ENCODE data around the gene IQGAP3. TPM values are rescaled to one million over a fixed set of nuclear protein-coding genes. Genes with fewer than 3 reads are reported as not detected.

IQGAP3 gene
- total and polyA plus RNA-seq, 2 of the 4 experiments (the other 2 are of a cell fraction) = 12.5 to 13.6 TPM

DNA sequence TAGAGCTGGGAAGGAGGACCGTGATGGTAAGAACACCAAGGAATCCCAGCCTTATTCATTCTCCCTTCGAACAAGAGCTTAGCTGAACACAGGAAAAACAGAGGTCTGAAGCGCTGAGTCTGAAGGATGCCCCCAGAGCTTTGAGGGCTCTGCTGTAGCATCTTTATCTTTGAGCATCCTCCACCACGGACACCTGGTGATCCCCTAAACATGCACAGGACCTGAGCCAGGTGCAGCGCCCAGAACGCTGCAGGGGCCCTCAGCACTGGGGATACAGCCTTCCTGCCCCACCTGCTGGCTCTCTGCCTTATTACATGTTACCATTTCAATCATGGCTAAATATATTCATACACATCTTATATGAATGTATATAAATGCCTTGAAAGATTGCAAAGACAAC is 36.6 kb upstream of the IQGAP3 start:
- no peaks in the 10 kb centered on the region for H3K4me1 ChIP-seq (ENCODE audit: control insufficient read depth, insufficient read depth, low read length)
- peaks cover 27% of the 10 kb centered on the region for H3K27me3 ChIP-seq (ENCODE audit: control insufficient read depth, insufficient read depth, low read length)
- WGBS, 2 experiments (ENCODE audit: extremely low coverage in 2 of 2, insufficient read length in 1 of 2) = 0% methylated on average over 1 of the region's 6 CpGs; no CpG with 5 or more reads in 1 of the 2 experiments
- no peak overlapping the region for H3K4me2 ChIP-seq (ENCODE audit: low read depth, low read length)
- TF ChIP-seq CEBPB (IDR thresholded peaks at IDR 0.05; ENCODE audit: low read depth, low read length) = no peak
- no peak for TF ChIP-seq RCOR1 (IDR thresholded peaks at IDR 0.05; ENCODE audit: insufficient replicate concordance, low read length)
- TF ChIP-seq, protein P1, sequence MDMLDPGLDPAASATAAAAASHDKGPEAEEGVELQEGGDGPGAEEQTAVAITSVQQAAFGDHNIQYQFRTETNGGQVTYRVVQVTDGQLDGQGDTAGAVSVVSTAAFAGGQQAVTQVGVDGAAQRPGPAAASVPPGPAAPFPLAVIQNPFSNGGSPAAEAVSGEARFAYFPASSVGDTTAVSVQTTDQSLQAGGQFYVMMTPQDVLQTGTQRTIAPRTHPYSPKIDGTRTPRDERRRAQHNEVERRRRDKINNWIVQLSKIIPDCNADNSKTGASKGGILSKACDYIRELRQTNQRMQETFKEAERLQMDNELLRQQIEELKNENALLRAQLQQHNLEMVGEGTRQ (IDR thresholded peaks at IDR 0.05; ENCODE audit: low read depth, low read length) = no peak
- no peak for TF ChIP-seq FOS (IDR thresholded peaks at IDR 0.05; ENCODE audit: low read depth, low read length)
- no peak for TF ChIP-seq RFX5 (IDR thresholded peaks at IDR 0.05; ENCODE audit: low read depth, low read length)
- TF ChIP-seq SMC3 (IDR thresholded peaks at IDR 0.05; ENCODE audit: low read depth, low read length) = peak; percentile 62; the same call in 1 of the 2 replicates
- no peak for TF ChIP-seq BHLHE40 (IDR thresholded peaks at IDR 0.05; ENCODE audit: low read depth, low read length)
- TF ChIP-seq, protein P2, sequence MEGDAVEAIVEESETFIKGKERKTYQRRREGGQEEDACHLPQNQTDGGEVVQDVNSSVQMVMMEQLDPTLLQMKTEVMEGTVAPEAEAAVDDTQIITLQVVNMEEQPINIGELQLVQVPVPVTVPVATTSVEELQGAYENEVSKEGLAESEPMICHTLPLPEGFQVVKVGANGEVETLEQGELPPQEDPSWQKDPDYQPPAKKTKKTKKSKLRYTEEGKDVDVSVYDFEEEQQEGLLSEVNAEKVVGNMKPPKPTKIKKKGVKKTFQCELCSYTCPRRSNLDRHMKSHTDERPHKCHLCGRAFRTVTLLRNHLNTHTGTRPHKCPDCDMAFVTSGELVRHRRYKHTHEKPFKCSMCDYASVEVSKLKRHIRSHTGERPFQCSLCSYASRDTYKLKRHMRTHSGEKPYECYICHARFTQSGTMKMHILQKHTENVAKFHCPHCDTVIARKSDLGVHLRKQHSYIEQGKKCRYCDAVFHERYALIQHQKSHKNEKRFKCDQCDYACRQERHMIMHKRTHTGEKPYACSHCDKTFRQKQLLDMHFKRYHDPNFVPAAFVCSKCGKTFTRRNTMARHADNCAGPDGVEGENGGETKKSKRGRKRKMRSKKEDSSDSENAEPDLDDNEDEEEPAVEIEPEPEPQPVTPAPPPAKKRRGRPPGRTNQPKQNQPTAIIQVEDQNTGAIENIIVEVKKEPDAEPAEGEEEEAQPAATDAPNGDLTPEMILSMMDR (conservative IDR thresholded peaks at IDR 0.05; ENCODE audit: low read depth, low read length) = peak; percentile 46
- peak; percentile 54 for TF ChIP-seq RAD21 (IDR thresholded peaks at IDR 0.05; ENCODE audit: low read length)
- TF ChIP-seq MAZ (IDR thresholded peaks at IDR 0.05; ENCODE audit: borderline replicate concordance, low read depth, low read length) = no peak
- TF ChIP-seq MXI1 (IDR thresholded peaks at IDR 0.05; ENCODE audit: borderline replicate concordance, low read depth, low read length) = no peak
- TF ChIP-seq POLR2A (IDR thresholded peaks at IDR 0.05; ENCODE audit: low read depth, low read length) = no peak
- TF ChIP-seq NFE2L2 (IDR thresholded peaks at IDR 0.05; ENCODE audit: low read depth, low read length) = no peak
- TF ChIP-seq CHD1 (IDR thresholded peaks at IDR 0.05; ENCODE audit: low read depth, low read length) = no peak
- TF ChIP-seq MAFK (IDR thresholded peaks at IDR 0.05; ENCODE audit: low read depth, low read length) = no peak
- TF ChIP-seq, protein P3, sequence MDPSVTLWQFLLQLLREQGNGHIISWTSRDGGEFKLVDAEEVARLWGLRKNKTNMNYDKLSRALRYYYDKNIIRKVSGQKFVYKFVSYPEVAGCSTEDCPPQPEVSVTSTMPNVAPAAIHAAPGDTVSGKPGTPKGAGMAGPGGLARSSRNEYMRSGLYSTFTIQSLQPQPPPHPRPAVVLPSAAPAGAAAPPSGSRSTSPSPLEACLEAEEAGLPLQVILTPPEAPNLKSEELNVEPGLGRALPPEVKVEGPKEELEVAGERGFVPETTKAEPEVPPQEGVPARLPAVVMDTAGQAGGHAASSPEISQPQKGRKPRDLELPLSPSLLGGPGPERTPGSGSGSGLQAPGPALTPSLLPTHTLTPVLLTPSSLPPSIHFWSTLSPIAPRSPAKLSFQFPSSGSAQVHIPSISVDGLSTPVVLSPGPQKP (IDR thresholded peaks at IDR 0.05; ENCODE audit: borderline replicate concordance, low read depth, low read length) = no peak
- dilution Hi-C loops (cut with HindIII; ENCODE audit: low sequenced_read_pairs, unreplicated experiment) = no loop called here
- no peaks in the 10 kb centered on the region for H3K9me1 ChIP-seq (ENCODE audit: insufficient read depth, low read length)
- no peak overlapping the region for H2BK120ac ChIP-seq (ENCODE audit: low read depth, low read length)
- H2BK5ac ChIP-seq (ENCODE audit: low read depth, low read length, poor library complexity, severe bottlenecking) = no peak overlapping the region
- no peak overlapping the region for H2BK15ac ChIP-seq (ENCODE audit: low read depth, low read length)
- H2AFZ ChIP-seq (replicated peaks; ENCODE audit: low read length, poor library complexity) = peak overlapping the region; percentile 64
- H3K18ac ChIP-seq (ENCODE audit: low read depth, low read length) = no peak overlapping the region
- ChIA-PET POLR2A (ENCODE audit: unreplicated experiment) (no interaction called here), CTCF (interaction anchor here (1.0 to 1.4 kb wide), 4 partner anchors 8 to 223 kb away, joined by 3 to 7 read pairs (median 4); partner anchors contain the start of gene NAXE)
- H4K8ac ChIP-seq (ENCODE audit: low read depth in 2 of 2, low read length in 2 of 2) = no peak overlapping the region
- H3K14ac ChIP-seq (replicated peaks; ENCODE audit: low read depth, low read length) = no peak overlapping the region
- H3K23ac ChIP-seq (ENCODE audit: low read depth, low read length) = no peak overlapping the region
- H3K9me3 ChIP-seq (ENCODE audit: control insufficient read depth, insufficient read depth, low read length) = no peaks in the 10 kb centered on the region
- no peak overlapping the region for H3K4ac ChIP-seq (ENCODE audit: low read depth, low read length)
- no peak overlapping the region for H2AK5ac ChIP-seq (ENCODE audit: low read depth, low read length)
- no peak overlapping the region for H3K9ac ChIP-seq (ENCODE audit: low read depth, low read length)
- H3K79me1 ChIP-seq (ENCODE audit: low read depth in 1 of 2, low read length in 2 of 2) = no peaks in the 10 kb centered on the region
- H2BK20ac ChIP-seq (ENCODE audit: low read depth, low read length) = no peak overlapping the region
- no peak overlapping the region for H4K91ac ChIP-seq (ENCODE audit: insufficient read depth, low read depth, low read length)
- BruUV-seq (replicated peaks) = no TSS peak
- no peak overlapping the region for H3K27ac ChIP-seq (ENCODE audit: insufficient read depth, low read length)
- in situ Hi-C loops (cut with MboI; ENCODE audit: low sequenced_read_pairs) = loop anchor here (5.0 kb wide), 1 partner anchor 222 kb away; no protein-coding TSS in a partner anchor
- H4K20me1 ChIP-seq (ENCODE audit: insufficient read depth, low read length) = no peaks in the 10 kb centered on the region
- no peak overlapping the region for H2AK9ac ChIP-seq (replicated peaks; ENCODE audit: low read depth, low read length, poor library complexity)
- DNase-seq (no peak), ATAC-seq (ENCODE audit: low read depth) (peak; percentile 64; the same call in 1 of the 2 replicates)
- H3K56ac ChIP-seq (ENCODE audit: extremely low read depth, insufficient read depth, low read length) = no peak overlapping the region
- H4K5ac ChIP-seq (ENCODE audit: low read depth, low read length) = no peak overlapping the region
- intact Hi-C loops (cut with micrococcal nuclease) = loop anchor here (1.0 to 2.0 kb wide), 4 partner anchors 25 to 226 kb away; no protein-coding TSS in a partner anchor
- H3K36me3 ChIP-seq (ENCODE audit: control insufficient read depth, insufficient read depth, low read length) = no peaks in the 10 kb centered on the region
- no peak overlapping the region for H3K4me3 ChIP-seq (ENCODE audit: insufficient read depth, low read depth, low read length)
